Transverse colon (tissue), 4 donors: Measurements from ENCODE around the gene RAD52. TPM values are rescaled to one million over a fixed set of nuclear protein-coding genes. Genes with fewer than 3 reads are reported as not detected.

Experiments
- DNase-seq: peaks from one replicate; pipeline ENCODE4 v3.0.0-alpha.2; 2019
- H3K27ac ChIP-seq, 4 donors: fragments of 200-600 bp; sonication (generic); 2 replicates each; pipeline ENCODE4 v1.5.1; 2016 to 2018; ENCODE audit warnings: inconsistent platforms in 4 of 4
- H3K27me3 ChIP-seq: fragments of 200-600 bp; sonication (generic); 2 replicates; pipeline ENCODE4 v1.5.1; 2017; ENCODE audit warnings: inconsistent platforms
- H3K36me3 ChIP-seq, 4 donors: fragments of 200-600 bp; sonication (generic); 2 replicates each; pipeline ENCODE4 v1.5.1; 2017 to 2019; ENCODE audit warnings: inconsistent platforms in 4 of 4
- H3K4me1 ChIP-seq, 4 donors: fragments of 200-600 bp; sonication (generic); 2 replicates each; pipeline ENCODE4 v1.5.1; 2017 to 2020; ENCODE audit warnings: inconsistent platforms in 4 of 4
- H3K4me3 ChIP-seq, 4 donors: fragments of 200-600 bp; sonication (generic); 1 replicate in 1 of 4; 2 replicates in 3 of 4; pipeline versions ENCODE4 v1.5.1 to v1.6.1; 2017 to 2019; ENCODE audit warnings: inconsistent platforms in 4 of 4
- H3K9me3 ChIP-seq, 2 donors: fragments of 200-600 bp; sonication (generic); 2 replicates each; pipeline ENCODE4 v1.5.1; 2017 to 2019; ENCODE audit warnings: inconsistent platforms in 2 of 2
- CTCF ChIP-seq, 5 experiments: fragments of 200-600 bp in 3 of 5; fragments of 450-650 bp in 2 of 5; sonication (generic) in 3 of 5; IDR thresholded peaks; 1 replicate in 2 of 5; 2 replicates in 3 of 5; pipeline ENCODE4 v1.5.1; 2016 to 2017; ENCODE audit warnings: antibody characterized with exemption in 5 of 5, inconsistent platforms in 3 of 5, mild to moderate bottlenecking in 2 of 5, moderate library complexity in 1 of 5
- EP300 ChIP-seq: sonication (generic); formaldehyde crosslinking; IDR thresholded peaks from one replicate; pipeline ENCODE4 v1.6.1; 2017; ENCODE audit warnings: antibody characterized with exemption, low read depth
- POLR2A ChIP-seq: fragments of 450-650 bp; IDR thresholded peaks from one replicate; pipeline ENCODE4 v1.6.1; 2016; ENCODE audit warnings: antibody characterized with exemption, mild to moderate bottlenecking, moderate library complexity
- POLR2AphosphoS5 ChIP-seq, 3 donors: sonication (generic); formaldehyde crosslinking; IDR thresholded peaks; one replicate each; pipeline ENCODE4 v1.6.1; 2016; ENCODE audit warnings: antibody characterized with exemption in 3 of 3
- WGBS, 2 donors: methylation state at CpG; one replicate each; pipeline ENCODE4 v1.1.5; 2018; ENCODE audit warnings: low coverage in 1 of 2; 5-methylcytosine and 5-hydroxymethylcytosine counted together
- in situ Hi-C, 4 donors: fragments of 200-750 bp; cut with MboI; loops; one replicate each; pipeline versions ENCODE4 v1.15.0 to v1.15.1; 2017; ENCODE audit warnings: low sequenced_read_pairs in 3 of 4, low pct_ligation_motif_present in 1 of 4, low pct_unique_long_range_greater_than_20kb in 1 of 4
- intact Hi-C: fragments of 100-400 bp; cut with DNase I; formaldehyde crosslinking; loops from one replicate; pipeline ENCODE4 v1.15.1; 2023; ENCODE audit warnings: low total_unique reads
- total RNA-seq, 4 donors: library from RNA; depleted of rRNA; stranded (reverse); fragments of >200 nt; gene quantifications; one replicate each; pipeline ENCODE4 v1.1.0, GENCODE V29; 2016

The RAD52 gene
- total RNA-seq, 4 donors from 2014 or later, result 12.7 to 84.2 (median 31.4) TPM

DNA sequence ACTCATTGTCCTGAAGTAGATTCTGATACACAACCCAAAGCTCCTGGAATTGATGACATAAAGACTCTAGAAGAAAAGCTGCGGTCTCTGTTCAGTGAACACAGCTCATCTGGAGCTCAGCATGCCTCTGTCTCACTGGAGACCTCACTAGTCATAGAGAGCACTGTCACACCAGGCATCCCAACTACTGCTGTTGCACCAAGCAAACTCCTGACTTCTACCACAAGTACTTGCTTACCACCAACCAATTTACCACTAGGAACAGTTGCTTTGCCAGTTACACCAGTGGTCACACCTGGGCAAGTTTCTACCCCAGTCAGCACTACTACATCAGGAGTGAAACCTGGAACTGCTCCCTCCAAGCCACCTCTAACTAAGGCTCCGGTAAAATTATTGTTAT is 63.8 kb downstream of the RAD52 start:
- in situ Hi-C loops, result no loop called here
- TF ChIP-seq POLR2A (no peak), POLR2AphosphoS5 (IDR thresholded peaks at IDR 0.05) (no peak), EP300 (no peak), CTCF (IDR thresholded peaks at IDR 0.05) (no peak)
- H3K27me3 ChIP-seq, result no peaks in the 10 kb centered on the region
- peaks cover 0 to 95% (median 44%) of the 10 kb centered on the region in 4 donors for H3K36me3 ChIP-seq
- H3K4me1 ChIP-seq, result no peaks in the 10 kb centered on the region
- no peaks in the 10 kb centered on the region for H3K9me3 ChIP-seq
- H3K27ac ChIP-seq, result no peak overlapping the region
- H3K4me3 ChIP-seq, result no peak overlapping the region
- intact Hi-C loops, result no loop called here
- WGBS, 2 donors, result 88 to 92% methylated on average over 1 to 2 of the region's 2 CpGs
- no peak for DNase-seq

DNA sequence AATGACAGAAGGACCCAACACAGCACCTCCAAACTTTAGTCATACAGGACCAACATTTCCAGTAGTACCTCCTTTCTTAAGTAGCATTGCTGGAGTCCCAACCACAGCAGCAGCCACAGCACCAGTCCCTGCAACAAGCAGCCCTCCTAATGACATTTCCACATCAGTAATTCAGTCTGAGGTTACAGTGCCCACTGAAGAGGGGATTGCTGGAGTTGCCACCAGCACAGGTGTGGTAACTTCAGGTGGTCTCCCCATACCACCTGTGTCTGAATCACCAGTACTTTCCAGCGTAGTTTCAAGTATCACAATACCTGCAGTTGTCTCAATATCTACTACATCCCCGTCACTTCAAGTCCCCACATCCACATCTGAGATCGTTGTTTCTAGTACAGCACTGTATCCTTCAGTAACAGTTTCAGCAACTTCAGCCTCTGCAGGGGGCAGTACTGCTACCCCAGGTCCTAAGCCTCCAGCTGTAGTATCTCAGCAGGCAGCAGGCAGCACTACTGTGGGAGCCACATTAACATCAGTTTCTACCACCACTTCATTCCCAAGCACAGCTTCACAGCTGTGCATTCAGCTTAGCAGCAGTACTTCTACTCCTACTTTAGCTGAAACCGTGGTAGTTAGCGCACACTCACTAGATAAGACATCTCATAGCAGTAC is 64.6 kb downstream of the RAD52 start:
- no peaks in the 10 kb centered on the region for H3K27me3 ChIP-seq
- TF ChIP-seq POLR2A (no peak), EP300 (no peak), POLR2AphosphoS5 (IDR thresholded peaks at IDR 0.05) (no peak), CTCF (IDR thresholded peaks at IDR 0.05) (no peak)
- peaks cover 0 to 90% (median 43%) of the 10 kb centered on the region in 4 donors for H3K36me3 ChIP-seq
- intact Hi-C loops (no loop called here), in situ Hi-C loops (no loop called here)
- WGBS, 2 donors, result 93 to 100% methylated on average over 1 to 5 of the region's 5 CpGs
- H3K4me1 ChIP-seq, result no peaks in the 10 kb centered on the region
- no peaks in the 10 kb centered on the region for H3K9me3 ChIP-seq
- no peak overlapping the region for H3K4me3 ChIP-seq
- no peak overlapping the region for H3K27ac ChIP-seq
- no peak for DNase-seq

GRCh38 chr12:880656-881055 is 68.8 kb downstream of the RAD52 start:
- in situ Hi-C loops (no loop called here), intact Hi-C loops (no loop called here)
- Histone ChIP-seq H3K36me3 (peaks cover 0 to 72% (median 36%) of the 10 kb centered on the region in 4 donors), H3K9me3 (no peaks in the 10 kb centered on the region), H3K27ac (no peak overlapping the region), H3K4me3 (no peak overlapping the region), H3K4me1 (no peaks in the 10 kb centered on the region), H3K27me3 (no peaks in the 10 kb centered on the region)
- WGBS, 2 donors, result 77 to 89% methylated on average over 3 to 4 of the region's 4 CpGs
- no peak for DNase-seq
- TF ChIP-seq EP300 (no peak), POLR2AphosphoS5 (IDR thresholded peaks at IDR 0.05) (no peak), CTCF (IDR thresholded peaks at IDR 0.05) (no peak), POLR2A (no peak)

DNA sequence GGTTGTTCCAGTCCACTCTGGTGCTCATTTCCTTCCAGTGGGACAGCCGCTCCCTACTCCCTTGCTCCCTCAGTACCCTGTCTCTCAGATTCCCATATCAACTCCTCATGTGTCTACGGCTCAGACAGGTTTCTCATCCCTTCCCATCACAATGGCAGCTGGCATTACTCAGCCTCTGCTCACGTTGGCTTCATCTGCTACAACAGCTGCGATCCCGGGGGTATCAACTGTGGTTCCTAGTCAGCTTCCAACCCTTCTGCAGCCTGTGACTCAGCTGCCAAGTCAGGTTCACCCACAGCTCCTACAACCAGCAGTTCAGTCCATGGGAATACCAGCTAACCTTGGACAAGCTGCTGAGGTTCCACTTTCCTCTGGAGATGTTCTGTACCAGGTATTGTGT is 69.9 kb downstream of the RAD52 start:
- Histone ChIP-seq H3K9me3 (no peaks in the 10 kb centered on the region), H3K4me3 (no peak overlapping the region), H3K27me3 (no peaks in the 10 kb centered on the region), H3K36me3 (peaks cover 0 to 66% (median 31%) of the 10 kb centered on the region in 4 donors), H3K4me1 (no peaks in the 10 kb centered on the region), H3K27ac (no peak overlapping the region)
- no peak for TF ChIP-seq CTCF (IDR thresholded peaks at IDR 0.05)
- TF ChIP-seq EP300, result no peak
- no peak for TF ChIP-seq POLR2A
- no peak for TF ChIP-seq POLR2AphosphoS5 (IDR thresholded peaks at IDR 0.05)
- DNase-seq, result no peak
- in situ Hi-C loops, result no loop called here
- 84 to 100% methylated on average over 1 to 5 of the region's 5 CpGs for WGBS, 2 donors
- intact Hi-C loops, result no loop called here
